CD4-positive, alpha-beta T cell treated with Interleukin-17A for 1 hour (primary cell): ENCODE measurements around the gene OTUB2.
A peak's percentile ranks its signal among the peaks of the same experiment; 100 is the strongest.
"Not testable (repeated sequence)": the region's sequence is repeated elsewhere in the genome, so short reads cannot be mapped to it uniquely, and the experiment has no call there.

Source experiments
- DNase-seq: peaks from one replicate; pipeline ENCODE4 v3.0.0-alpha.2; 2020

OTUB2 gene

DNA sequence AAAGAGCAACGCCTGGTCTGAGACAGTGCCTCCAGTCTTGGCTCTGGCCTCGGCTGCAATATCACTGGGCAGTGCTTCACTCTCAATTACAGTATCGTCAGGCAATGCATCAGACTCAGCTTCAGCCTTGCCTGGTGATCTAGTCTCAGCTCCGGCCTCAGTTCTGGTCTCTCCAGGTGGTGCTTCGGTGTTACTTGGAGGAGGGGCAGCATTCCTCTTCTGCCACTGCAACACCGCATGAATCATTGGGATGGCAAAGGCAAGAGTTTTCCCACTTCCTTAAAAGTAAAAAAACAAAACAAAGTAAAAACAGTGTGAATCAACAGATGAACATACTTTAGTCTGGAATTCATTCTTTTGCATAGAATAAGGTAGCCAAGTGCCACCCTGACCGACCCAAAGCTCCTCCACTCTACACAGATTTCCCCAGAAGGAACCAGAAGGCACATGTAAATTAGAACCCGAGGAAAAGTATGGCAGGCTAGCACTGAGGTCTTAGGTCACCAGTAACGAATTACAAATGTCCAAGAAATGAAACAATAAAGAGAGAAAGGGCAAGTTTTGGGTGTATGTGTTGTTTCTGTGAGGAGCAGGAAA lies 36.3 kb downstream of the OTUB2 start:
- no peak for DNase-seq

DNA sequence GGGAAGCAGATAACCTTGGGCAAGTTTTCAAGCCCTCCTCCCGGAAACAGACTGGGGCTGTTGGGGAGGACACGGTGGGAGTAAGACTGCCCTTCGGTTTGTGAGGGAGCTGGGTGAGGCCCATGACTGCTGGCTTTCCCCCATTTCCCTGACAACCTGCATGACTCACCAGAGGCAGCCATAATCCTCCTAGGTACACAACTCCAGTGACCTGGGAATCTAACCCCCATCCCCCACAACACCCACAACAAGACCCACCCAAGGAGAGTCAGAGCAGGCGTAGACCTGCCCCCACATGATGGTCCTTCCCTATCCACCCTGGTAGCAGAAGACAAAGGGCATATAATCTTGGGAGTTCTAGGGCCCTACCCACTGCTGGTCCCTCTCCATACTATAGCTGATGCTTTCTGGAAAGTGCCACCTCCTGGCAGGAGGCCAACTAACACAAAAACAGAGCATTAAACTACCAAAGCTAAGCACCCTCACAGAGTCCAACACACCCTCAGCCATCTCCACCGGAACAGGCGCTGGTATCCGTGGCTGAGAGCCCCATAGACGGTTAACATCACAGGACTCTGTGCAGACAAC lies 40.0 kb downstream of the OTUB2 start:
- DNase-seq = no peak

DNA sequence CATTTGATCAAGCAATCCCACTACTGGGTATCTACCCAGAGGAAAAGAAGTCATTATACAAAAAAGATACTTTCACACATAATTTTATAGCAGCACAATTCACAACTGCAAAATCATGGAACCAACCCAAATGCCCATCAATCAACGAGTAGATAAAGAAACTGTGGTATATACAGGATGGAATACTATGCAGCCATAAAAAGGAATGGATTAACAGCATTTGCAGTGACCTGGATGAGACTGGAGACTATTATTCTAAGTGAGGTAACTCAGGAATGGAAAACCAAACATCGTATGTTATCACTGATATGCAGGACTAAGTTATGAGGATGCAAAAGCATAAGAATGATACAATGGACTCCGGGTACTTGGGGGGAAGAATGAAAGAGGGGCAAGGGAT lies 45.9 kb downstream of the OTUB2 start:
- DNase-seq = not testable (repeated sequence)

DNA sequence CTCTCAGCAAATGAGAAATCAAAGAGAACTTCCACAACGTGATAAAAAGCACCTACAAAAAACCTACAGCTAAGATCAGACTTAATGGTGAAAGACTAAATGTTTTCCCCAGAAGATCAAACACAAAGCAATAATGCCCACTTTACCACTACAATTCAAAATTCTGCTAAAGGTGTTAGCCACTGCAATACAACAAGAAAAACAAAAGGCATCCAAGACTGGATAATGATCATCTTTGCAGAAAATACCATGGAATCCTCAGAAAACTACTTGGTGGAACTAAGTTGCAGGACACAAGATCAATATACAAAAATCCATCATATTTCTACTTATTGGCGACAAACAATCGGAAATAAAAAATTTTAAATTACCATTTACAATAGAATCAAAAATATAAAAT lies 48.4 kb downstream of the OTUB2 start:
- DNase-seq = no peak

DNA sequence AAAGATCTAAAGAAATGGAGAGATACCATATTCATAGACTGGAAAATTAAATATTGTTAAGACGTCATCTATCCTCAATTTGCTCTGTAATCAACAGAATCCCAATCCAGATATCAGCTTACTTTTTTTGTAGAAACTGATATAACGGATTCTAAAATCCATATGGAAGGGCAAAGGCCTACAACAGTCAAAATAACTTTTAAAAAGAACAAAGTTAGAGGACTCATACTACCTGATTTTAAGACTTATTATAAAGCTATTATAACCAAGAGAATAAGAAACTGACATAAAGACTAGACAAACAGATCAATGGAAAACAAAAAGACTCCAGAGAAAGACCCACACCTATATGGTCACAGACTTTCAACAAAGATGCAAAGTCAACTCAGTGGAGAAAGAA lies 48.9 kb downstream of the OTUB2 start:
- DNase-seq = no peak

DNA sequence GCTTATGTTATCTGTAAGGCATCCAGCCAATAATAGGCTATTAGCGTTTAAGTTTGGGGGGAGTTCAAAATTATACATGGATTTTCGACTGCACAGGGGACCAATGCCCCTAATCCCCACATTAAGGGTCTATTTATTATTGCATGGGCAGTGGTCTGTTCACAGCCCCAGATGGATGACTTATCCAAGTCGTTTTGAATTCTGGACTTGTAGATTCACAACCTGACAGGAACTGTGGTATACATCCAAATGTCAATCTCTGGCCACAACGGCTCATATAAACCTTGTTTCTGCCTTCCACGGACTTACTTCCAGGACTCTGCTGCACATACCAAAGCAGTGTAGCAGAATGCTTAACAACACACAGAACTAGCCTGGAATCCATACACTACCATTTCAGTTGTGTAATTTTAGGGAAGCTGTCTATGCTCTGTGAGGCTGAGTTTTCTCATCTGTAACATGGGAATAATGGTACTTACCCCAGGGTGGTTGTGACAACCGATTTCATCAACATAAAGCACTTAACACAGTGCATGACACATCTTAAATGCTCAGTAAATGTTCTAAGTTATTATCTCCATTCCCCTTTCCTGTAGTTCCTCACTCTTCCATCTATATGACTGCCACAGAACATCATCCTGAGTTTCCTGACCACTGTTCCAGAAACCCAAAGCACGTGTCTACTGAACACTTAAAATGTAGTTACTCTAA lies 51.1 kb downstream of the OTUB2 start:
- DNase-seq = no peak

DNA sequence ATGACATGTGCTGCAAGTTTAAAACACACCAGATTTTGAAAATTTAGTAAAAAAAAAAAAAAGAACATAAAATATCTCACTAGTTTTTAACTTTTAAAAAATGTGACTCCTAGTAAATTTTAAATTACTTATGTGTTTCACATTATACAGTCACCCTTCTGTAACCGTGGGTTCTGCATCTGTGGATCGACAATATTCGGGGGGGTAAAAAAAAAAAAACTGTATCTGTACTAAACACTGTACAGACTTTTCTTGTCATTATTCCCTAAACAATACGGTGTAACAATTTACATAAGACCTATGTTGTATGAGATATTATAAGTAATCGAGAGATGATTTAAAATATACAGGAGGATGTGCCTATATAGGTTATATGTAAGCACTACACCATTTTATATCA lies 51.7 kb downstream of the OTUB2 start:
- no peak for DNase-seq

DNA sequence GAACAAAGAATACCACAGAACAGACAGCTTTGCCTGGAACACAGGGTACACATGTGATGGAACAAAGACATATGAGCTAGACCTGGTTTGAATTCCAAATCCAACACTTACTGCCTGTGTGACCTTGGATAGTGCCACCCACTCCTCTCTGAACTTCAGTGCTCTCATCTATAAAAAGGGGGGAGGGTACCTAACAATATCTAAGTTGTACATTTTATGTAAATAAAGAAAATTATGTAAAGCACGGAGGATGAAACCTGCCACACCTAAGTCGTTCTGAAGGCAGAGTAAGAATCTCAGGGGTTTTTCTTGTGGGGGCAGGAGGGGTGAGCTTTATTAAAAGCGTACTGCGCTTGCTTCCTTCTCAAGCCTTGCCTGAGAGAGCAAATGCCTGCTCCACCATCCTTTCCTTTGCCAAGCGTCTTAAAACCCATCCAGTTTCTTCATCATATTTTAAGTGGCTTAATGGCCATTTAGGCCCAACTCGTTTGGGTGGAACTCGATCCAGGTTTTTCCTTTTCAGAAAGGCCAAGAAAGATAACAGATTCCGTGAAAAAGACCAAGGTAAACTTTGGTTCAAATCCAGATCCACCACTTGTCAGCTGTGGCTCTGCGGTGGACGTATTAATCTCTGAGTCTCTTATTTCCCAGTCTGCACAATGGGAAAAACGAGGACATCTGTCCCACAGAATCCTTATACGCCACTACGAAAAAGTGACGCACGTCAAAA lies 53.9 kb downstream of the OTUB2 start:
- peak; percentile 45 for DNase-seq

DNA sequence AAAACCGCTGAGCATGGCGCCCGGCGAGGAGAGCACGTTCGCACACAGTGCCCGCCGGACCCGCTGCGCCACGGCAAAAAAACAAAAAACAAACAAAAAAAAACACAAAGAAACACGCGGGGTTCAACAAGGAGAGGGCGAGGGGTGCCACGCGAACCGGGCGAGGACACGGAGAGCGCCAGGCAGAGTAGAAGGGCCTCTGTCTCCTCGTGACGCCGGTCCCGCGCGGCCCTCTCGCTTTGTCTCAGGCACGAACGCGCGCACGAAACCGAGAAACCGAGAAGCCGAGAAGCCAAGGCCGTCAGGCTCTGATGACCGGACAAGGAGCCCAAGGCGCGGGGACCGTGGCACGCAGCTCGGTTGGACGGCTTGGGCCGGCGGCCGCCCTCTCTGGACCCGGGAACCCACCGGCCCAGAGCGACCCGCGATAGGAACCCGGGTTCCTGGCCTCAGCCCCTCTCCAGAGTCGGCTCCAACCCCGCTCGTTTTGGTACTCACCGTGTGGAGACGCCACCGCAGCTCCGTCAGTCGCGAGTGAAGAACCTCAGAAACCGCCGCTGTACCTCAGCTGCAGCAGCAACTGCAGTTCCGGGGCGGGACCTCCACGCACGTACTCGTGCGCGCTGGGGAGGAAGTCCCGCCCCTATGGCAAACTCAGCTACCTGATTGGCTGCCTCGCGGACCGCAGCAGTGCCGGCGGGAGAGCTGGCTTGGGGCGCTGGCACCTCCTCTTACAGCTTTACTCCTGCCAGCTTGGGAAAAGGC lies 54.7 kb downstream of the OTUB2 start, which contains the start of the genes DDX24 and IFI27L1:
Gene DDX24 (minus strand): TSS at position 582 of the 765 bp plus-strand sequence. CDS start 1,460 bp downstream, outside the sequence.
Gene IFI27L1 (plus strand): TSS at position 690 of the 765 bp plus-strand sequence. CDS start 15,628 bp downstream, outside the sequence.
- peak; percentile 97 for DNase-seq

DNA sequence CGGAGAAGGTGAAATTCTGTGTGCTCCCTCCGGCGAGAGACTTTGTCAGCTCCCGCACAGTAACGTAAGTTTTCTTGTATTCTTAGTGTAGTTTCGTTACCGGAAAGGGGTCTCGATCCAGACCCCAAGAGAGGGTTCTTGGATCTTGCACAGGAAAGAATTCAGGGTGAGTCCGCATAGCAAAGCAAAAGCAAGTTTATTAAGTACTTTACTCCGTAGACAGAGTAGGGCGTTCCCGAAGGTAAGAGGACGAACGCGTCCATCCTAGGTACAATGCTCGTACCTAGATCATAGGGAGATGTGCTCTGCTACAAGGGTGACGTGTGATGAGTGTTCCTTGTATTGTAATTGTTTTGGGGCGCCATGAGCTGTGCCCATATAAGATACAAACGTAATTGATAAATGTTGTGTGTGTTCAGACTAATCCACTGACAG lies 55.3 kb downstream of the OTUB2 start:
- no peak for DNase-seq

DNA sequence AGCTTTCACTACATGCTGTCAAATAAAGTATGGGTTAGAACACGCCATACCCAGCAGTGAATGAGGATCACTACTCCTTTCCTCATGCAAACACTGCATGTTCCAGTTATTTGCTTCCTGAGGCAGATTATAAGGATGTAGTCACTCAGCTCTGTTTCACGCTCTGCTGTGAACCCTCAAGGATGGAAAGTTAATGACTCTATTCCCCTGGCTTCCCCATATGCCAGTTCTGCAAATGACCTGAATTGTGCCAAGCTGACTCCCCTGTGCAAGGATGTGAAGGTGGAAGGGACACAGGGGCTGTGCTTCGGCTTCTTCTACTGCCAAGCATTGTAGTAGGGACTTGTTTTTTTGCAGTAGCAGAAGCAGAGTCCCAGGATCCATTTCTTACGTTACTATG lies 61.8 kb downstream of the OTUB2 start:
- DNase-seq = no peak

DNA sequence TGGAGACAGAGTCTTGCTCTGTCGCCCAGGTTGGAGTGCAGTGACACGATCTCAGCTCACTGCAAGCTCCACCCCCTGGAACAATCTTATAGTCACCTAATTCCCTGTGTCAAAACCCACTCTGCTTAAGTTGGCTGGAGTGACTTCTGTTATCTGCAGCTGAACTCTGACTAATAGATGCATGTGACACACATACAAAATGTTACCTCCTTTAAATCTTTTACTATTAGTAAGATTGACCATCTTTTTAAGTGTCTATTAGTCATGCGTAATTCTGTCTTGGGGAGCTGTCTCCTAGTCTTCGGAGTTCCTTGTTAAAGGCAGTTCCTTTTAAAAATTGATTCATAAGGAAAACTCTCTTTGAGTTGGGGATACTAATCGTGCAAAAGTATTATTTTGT lies 62.4 kb downstream of the OTUB2 start:
- DNase-seq = no peak

DNA sequence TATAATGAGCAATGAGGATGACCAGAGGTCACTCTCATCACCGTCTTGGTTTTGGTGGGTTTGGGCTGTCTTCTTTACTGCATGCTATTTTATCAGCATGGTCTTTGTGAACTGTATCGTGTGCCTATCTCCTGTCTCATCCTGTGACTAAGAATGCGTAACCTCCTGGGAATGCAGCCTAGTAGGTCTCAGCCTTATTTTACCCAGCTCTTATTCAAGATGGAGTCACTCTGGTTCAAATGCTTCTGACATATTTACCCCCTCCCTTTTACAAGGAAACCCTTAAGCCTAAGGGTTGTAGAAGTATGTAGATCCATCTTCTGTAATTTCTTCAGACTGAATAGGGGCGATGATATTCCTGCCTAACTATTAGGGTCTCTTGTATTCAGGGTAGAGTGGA lies 63.3 kb downstream of the OTUB2 start:
- DNase-seq = no peak

DNA sequence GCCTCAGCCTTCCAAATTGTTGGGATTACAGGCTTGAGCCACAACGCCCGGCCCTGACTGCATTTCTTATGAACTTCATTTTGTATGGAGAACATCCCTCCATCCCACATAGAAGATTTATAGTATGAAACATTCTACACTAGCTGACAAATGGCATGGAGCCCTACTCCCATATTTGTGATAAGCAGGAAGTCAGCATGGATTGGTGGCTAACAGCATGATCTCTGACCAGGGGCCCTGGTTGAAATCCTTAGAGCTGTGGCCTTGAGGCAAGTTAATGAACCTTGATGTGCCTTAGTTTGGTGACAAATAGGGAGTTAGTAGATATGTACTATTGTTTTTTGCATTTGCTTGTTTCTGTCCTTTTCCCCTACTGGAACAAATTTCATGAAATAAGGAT lies 67.3 kb downstream of the OTUB2 start:
- no peak for DNase-seq

DNA sequence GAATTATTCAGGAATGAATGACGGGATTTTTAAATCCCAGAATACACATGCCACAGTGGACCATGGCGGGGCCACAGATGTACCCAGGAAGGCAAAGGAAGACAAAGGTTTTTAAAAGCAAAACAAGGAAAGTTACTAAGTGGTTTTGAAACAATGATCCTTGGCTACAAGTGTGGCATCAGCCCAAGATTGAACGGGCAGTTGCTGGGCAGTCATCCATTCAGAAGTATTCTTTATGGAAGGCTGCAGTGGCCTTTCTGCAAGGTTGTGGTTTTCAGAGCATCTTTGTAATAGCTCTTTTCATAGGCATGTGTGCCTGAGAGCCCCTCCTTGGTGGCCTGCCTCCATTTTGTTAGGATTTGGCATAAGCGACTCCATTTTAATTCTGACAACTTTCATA lies 71.0 kb downstream of the OTUB2 start:
- DNase-seq = no peak
